T-cell (primary cell): ENCODE data around the gene RNF13. TPM values are rescaled to one million over a fixed set of nuclear protein-coding genes. Genes with fewer than 3 reads are reported as not detected.

Source experiments
- ATAC-seq, 4 experiments: fragments of 200-7000 bp in 3 of 4; fragments of 150-1000 bp in 1 of 4; cut with Tn5 transposase; replicated peaks in 1 of 4; 1 replicate in 3 of 4; 2 replicates in 1 of 4; pipeline ENCODE4 v1.10.0; 2021; ENCODE audit warnings: moderate library complexity in 3 of 4, mild to moderate bottlenecking in 2 of 4, moderate number of reproducible peaks in 1 of 4
- CTCF ChIA-PET, 2 donors: fragments of 300-600 bp; sonication (Branson Sonifier 250); formaldehyde crosslinking; loops; one replicate each; lab custom pipeline; 2022; ENCODE audit warnings: antibody characterized with exemption in 2 of 2; lab: Charles Lee
- POLR2A ChIA-PET, 2 donors: fragments of 300-600 bp; sonication (Branson Sonifier 250); formaldehyde crosslinking; loops; one replicate each; lab custom pipeline; 2022; ENCODE audit warnings: antibody characterized with exemption in 2 of 2; lab: Charles Lee
- DNase-seq, 35 experiments: peaks; one replicate each; pipeline versions ENCODE4 v3.0.0 to v3.0.0-alpha.2; 2013 to 2023
- H3K27ac ChIP-seq: one replicate; pipeline ENCODE4 v1.5.1; 2013; ENCODE audit warnings: low read length
- H3K27me3 ChIP-seq, 2 experiments: replicated peaks in 1 of 2; 1 replicate in 1 of 2; 2 replicates in 1 of 2; pipeline versions ENCODE4 v1.6.1 to v1.7.0; 2013; ENCODE audit warnings: low read length in 1 of 2, mixed read lengths in 1 of 2; ENCODE audit not compliant: control insufficient read depth in 2 of 2, insufficient read depth in 2 of 2; ENCODE audit errors: extremely low read depth in 1 of 2
- H3K36me3 ChIP-seq, 2 donors: 1 replicate in 1 of 2; 2 replicates in 1 of 2; pipeline versions ENCODE4 v1.6.1 to v1.7.0; 2013; ENCODE audit warnings: low read length in 1 of 2; ENCODE audit not compliant: control insufficient read depth in 2 of 2, insufficient read depth in 1 of 2; ENCODE audit errors: extremely low read depth in 1 of 2
- H3K4me1 ChIP-seq, 2 experiments: 1 replicate in 1 of 2; 2 replicates in 1 of 2; pipeline versions ENCODE4 v1.6.1 to v1.7.0; 2013; ENCODE audit warnings: low read length in 2 of 2, mixed read lengths in 1 of 2; ENCODE audit not compliant: insufficient read depth in 2 of 2, control insufficient read depth in 1 of 2; ENCODE audit errors: extremely low read depth in 1 of 2
- H3K4me3 ChIP-seq, 2 donors: 1 replicate in 1 of 2; 2 replicates in 1 of 2; pipeline versions ENCODE4 v1.5.1 to v1.7.0; 2013; ENCODE audit warnings: mild to moderate bottlenecking in 2 of 2, low read length in 1 of 2, moderate library complexity in 1 of 2; ENCODE audit not compliant: control insufficient read depth in 1 of 2; ENCODE audit errors: extremely low read depth in 1 of 2
- H3K9me3 ChIP-seq: 2 replicates; pipeline ENCODE4 v1.7.0; 2013
- H3K27ac Mint-ChIP-seq, 2 donors: one replicate each; pipeline ENCODE4 v1.8.0; 2020 to 2021; ENCODE audit warnings: mild to moderate bottlenecking in 2 of 2, mixed read lengths in 2 of 2
- H3K27me3 Mint-ChIP-seq, 2 donors: one replicate each; pipeline ENCODE4 v1.8.0; 2021 to 2022; ENCODE audit warnings: mixed read lengths in 2 of 2
- H3K36me3 Mint-ChIP-seq: one replicate; pipeline ENCODE4 v1.8.0; 2021; ENCODE audit warnings: mixed read lengths
- H3K4me1 Mint-ChIP-seq, 3 donors: one replicate each; pipeline ENCODE4 v1.8.0; 2020 to 2022; ENCODE audit warnings: mixed read lengths in 3 of 3, mild to moderate bottlenecking in 1 of 3
- H3K4me3 Mint-ChIP-seq, 3 donors: one replicate each; pipeline ENCODE4 v1.8.0; 2020 to 2022; ENCODE audit warnings: mild to moderate bottlenecking in 3 of 3, mixed read lengths in 3 of 3, moderate library complexity in 3 of 3
- H3K9me3 Mint-ChIP-seq, 3 donors: one replicate each; pipeline ENCODE4 v1.8.0; 2020 to 2022; ENCODE audit warnings: mixed read lengths in 3 of 3
- WGBS: methylation state at CpG from one replicate; pipeline ENCODE4 v1.1.5; 2013; ENCODE audit warnings: missing lambda C conversion rate; ENCODE audit not compliant: insufficient coverage; 5-methylcytosine and 5-hydroxymethylcytosine counted together
- total RNA-seq, 35 experiments: library from RNA in 6 of 35; stranded (reverse) in 6 of 35; fragments of 120-200 nt in 1 of 35; gene quantifications; one replicate each; pipeline versions ENCODE4 v1.2.1 to v1.2.4 and lab custom pipeline; 2013 to 2026

RNF13 gene
- total RNA-seq, 5 donors from 2014 or later (not counting 1 experiment from before 2014, with no cell fraction given) = 45.0 to 55.8 (median 54.8) TPM

GRCh38 chr3:149781211-149781610 is 31.8 kb upstream of the RNF13 start:
- Histone ChIP-seq H3K36me3 (no peaks in the 10 kb centered on the region), H3K27me3 (peaks cover 0 to 3% of the 10 kb centered on the region in 2 experiments), H3K27ac (no peak overlapping the region), H3K4me3 (no peak overlapping the region), H3K4me1 (no peaks in the 10 kb centered on the region), H3K9me3 (no peaks in the 10 kb centered on the region)
- H3K9me3 Mint-ChIP-seq = peaks cover 0 to 5% (median 0%) of the 10 kb centered on the region in 3 donors
- no peak overlapping the region for H3K4me3 Mint-ChIP-seq
- peak overlapping the region in 1 of 2 donors; percentile 58 for H3K27ac Mint-ChIP-seq
- ChIA-PET POLR2A (no interaction called here), CTCF (interaction anchor here in 1 of 2 donors (1.2 kb wide), 1 partner anchor 10 kb away, joined by 5 read pairs; no protein-coding TSS in a partner anchor)
- WGBS = 86% methylated on average over 2 of the region's 4 CpGs
- H3K4me1 Mint-ChIP-seq = peaks cover 0 to 8% (median 0%) of the 10 kb centered on the region in 3 donors
- no peaks in the 10 kb centered on the region for H3K36me3 Mint-ChIP-seq
- no peak for ATAC-seq
- peaks cover 8 to 16% of the 10 kb centered on the region in 2 donors for H3K27me3 Mint-ChIP-seq
- no peak for DNase-seq

- POLR2A ChIA-PET = no interaction called here
- no peaks in the 10 kb centered on the region for H3K9me3 ChIP-seq
- Mint-ChIP-seq H3K27ac (peak overlapping the region in 1 of 2 donors; percentile 40), H3K9me3 (peaks cover 0 to 5% (median 0%) of the 10 kb centered on the region in 3 donors), H3K27me3 (peaks cover 11 to 21% of the 10 kb centered on the region in 2 donors), H3K4me3 (no peak overlapping the region), H3K4me1 (peaks cover 0 to 8% (median 0%) of the 10 kb centered on the region in 3 donors), H3K36me3 (no peaks in the 10 kb centered on the region)
- H3K27me3 ChIP-seq = peaks cover 0 to 3% of the 10 kb centered on the region in 2 experiments
- H3K4me3 ChIP-seq = no peak overlapping the region
- H3K36me3 ChIP-seq = no peaks in the 10 kb centered on the region
- DNase-seq = no peak
- H3K4me1 ChIP-seq = no peaks in the 10 kb centered on the region
- no peak overlapping the region for H3K27ac ChIP-seq
- WGBS = no CpG with 5 or more reads among the region's 3 CpGs
- CTCF ChIA-PET = interaction anchor here (1.0 to 1.2 kb wide), 2 partner anchors 11 to 26 kb away, joined by 5 to 6 read pairs; no protein-coding TSS in a partner anchor
- ATAC-seq = no peak
Measured at GRCh38 chr3:149781741-149782140, 31.3 kb upstream of the RNF13 start.

- Histone ChIP-seq H3K9me3 (no peaks in the 10 kb centered on the region), H3K4me3 (no peak overlapping the region), H3K27me3 (peaks cover 0 to 3% of the 10 kb centered on the region in 2 experiments), H3K4me1 (no peaks in the 10 kb centered on the region), H3K27ac (no peak overlapping the region), H3K36me3 (no peaks in the 10 kb centered on the region)
- POLR2A ChIA-PET = no interaction called here
- CTCF ChIA-PET = no interaction called here
- H3K27ac Mint-ChIP-seq = no peak overlapping the region
- H3K4me1 Mint-ChIP-seq = peaks cover 0 to 8% (median 0%) of the 10 kb centered on the region in 3 donors
- H3K4me3 Mint-ChIP-seq = no peak overlapping the region
- no peak for DNase-seq
- peaks cover 0 to 5% (median 0%) of the 10 kb centered on the region in 3 donors for H3K9me3 Mint-ChIP-seq
- ATAC-seq = no peak
- H3K27me3 Mint-ChIP-seq = peaks cover 16 to 26% of the 10 kb centered on the region in 2 donors
- H3K36me3 Mint-ChIP-seq = no peaks in the 10 kb centered on the region
Measured at GRCh38 chr3:149783576-149783975, 29.4 kb upstream of the RNF13 start.

GRCh38 chr3:149784064-149784704 is 28.8 kb upstream of the RNF13 start:
- WGBS = 80% methylated on average over 2 of the region's 5 CpGs
- ChIA-PET CTCF (no interaction called here), POLR2A (no interaction called here)

GRCh38 chr3:149790268-149790667 is 22.7 kb upstream of the RNF13 start:
- no peaks in the 10 kb centered on the region for H3K9me3 ChIP-seq
- H3K27me3 Mint-ChIP-seq = peaks cover 31 to 38% of the 10 kb centered on the region in 2 donors
- H3K36me3 Mint-ChIP-seq = no peaks in the 10 kb centered on the region
- WGBS = no CpG with 5 or more reads among the region's 2 CpGs
- H3K4me1 ChIP-seq = no peaks in the 10 kb centered on the region
- H3K27ac Mint-ChIP-seq = peak overlapping the region in 1 of 2 donors; percentile 37
- H3K36me3 ChIP-seq = no peaks in the 10 kb centered on the region
- DNase-seq = no peak
- H3K4me1 Mint-ChIP-seq = no peaks in the 10 kb centered on the region
- no peak overlapping the region for H3K4me3 ChIP-seq
- H3K9me3 Mint-ChIP-seq = peaks cover 0 to 5% (median 0%) of the 10 kb centered on the region in 3 donors
- H3K27ac ChIP-seq = no peak overlapping the region
- ChIA-PET CTCF (no interaction called here), POLR2A (no interaction called here)
- no peak overlapping the region for H3K4me3 Mint-ChIP-seq
- no peak for ATAC-seq
- peaks cover 0 to 5% of the 10 kb centered on the region in 2 experiments for H3K27me3 ChIP-seq

More at GRCh38 chr3:149784064-149784704, 28.8 kb upstream of the RNF13 start:
- H3K27ac Mint-ChIP-seq = no peak overlapping the region
- no peak for ATAC-seq
- H3K4me3 Mint-ChIP-seq = no peak overlapping the region
- peaks cover 0 to 8% (median 0%) of the 10 kb centered on the region in 3 donors for H3K4me1 Mint-ChIP-seq
- Histone ChIP-seq H3K36me3 (no peaks in the 10 kb centered on the region), H3K27ac (no peak overlapping the region), H3K4me1 (no peaks in the 10 kb centered on the region), H3K9me3 (no peaks in the 10 kb centered on the region), H3K4me3 (no peak overlapping the region), H3K27me3 (peaks cover 0 to 6% of the 10 kb centered on the region in 2 experiments)
- H3K9me3 Mint-ChIP-seq = peaks cover 0 to 5% (median 0%) of the 10 kb centered on the region in 3 donors
- peaks cover 17 to 28% of the 10 kb centered on the region in 2 donors for H3K27me3 Mint-ChIP-seq
- no peaks in the 10 kb centered on the region for H3K36me3 Mint-ChIP-seq
- no peak for DNase-seq

- H3K27me3 Mint-ChIP-seq = peaks cover 31 to 34% of the 10 kb centered on the region in 2 donors
- Histone ChIP-seq H3K4me1 (no peaks in the 10 kb centered on the region), H3K36me3 (no peaks in the 10 kb centered on the region), H3K27me3 (peaks cover 0 to 5% of the 10 kb centered on the region in 2 experiments), H3K27ac (no peak overlapping the region), H3K4me3 (no peak overlapping the region), H3K9me3 (no peaks in the 10 kb centered on the region)
- CTCF ChIA-PET = no interaction called here
- H3K4me3 Mint-ChIP-seq = no peak overlapping the region
- no peak for ATAC-seq
- DNase-seq = no peak
- no CpG with 5 or more reads among the region's 3 CpGs for WGBS
- peaks cover 0 to under 1% (median 0%) of the 10 kb centered on the region in 3 donors for H3K9me3 Mint-ChIP-seq
- H3K4me1 Mint-ChIP-seq = no peaks in the 10 kb centered on the region
- POLR2A ChIA-PET = no interaction called here
- no peaks in the 10 kb centered on the region for H3K36me3 Mint-ChIP-seq
- no peak overlapping the region for H3K27ac Mint-ChIP-seq
Measured at GRCh38 chr3:149790698-149791097, 22.3 kb upstream of the RNF13 start.
